NCI-H2227 (cell line): ENCODE results near the gene USP10.
A peak's percentile ranks its signal among the peaks of the same experiment; 100 is the strongest.

ENCODE experiments used
- DNase-seq: peaks from one replicate; lab custom pipeline; 2025; ENCODE audit not compliant: unreplicated experiment; lab: John Stamatoyannopoulos, UW

The USP10 gene

DNA sequence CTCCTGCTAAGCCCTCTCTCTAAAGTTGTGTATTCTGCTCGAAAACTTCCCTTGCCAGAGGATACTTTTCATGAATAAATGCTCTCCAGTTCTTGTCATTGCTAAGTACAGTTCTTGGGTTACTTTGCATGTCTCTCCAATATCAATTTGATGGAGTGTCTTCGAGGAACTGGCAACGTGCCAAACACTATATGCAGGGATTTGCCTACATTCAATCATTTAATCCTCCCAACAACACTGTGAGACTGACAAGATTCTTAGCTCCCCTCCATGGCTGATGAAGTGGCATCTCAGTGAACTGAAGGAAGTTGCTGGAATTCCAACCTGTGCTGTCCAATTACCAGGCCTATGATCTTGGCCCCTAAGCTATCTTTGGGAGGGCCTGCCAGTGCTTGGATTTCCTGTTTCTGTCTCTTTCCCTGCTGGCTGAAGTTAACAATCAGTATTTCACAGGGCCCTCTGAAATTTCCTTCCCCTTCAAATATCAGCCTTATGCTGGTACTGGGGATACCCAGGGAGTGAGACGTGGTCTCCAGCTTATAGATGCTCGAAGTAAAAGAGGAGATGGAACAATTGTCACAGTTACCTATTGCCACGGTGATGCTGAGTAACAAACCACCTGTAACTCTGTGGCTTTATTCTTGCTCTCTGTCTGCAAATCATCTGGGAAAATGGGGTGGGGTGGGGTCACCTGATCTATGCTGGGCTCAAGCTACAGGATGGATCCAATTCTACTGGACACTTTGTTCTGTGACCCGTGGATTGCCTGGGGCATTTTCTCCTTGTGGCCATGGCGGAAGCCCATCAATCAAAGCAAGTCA is 100.6 kb downstream of the USP10 start:
- DNase-seq: no peak

DNA sequence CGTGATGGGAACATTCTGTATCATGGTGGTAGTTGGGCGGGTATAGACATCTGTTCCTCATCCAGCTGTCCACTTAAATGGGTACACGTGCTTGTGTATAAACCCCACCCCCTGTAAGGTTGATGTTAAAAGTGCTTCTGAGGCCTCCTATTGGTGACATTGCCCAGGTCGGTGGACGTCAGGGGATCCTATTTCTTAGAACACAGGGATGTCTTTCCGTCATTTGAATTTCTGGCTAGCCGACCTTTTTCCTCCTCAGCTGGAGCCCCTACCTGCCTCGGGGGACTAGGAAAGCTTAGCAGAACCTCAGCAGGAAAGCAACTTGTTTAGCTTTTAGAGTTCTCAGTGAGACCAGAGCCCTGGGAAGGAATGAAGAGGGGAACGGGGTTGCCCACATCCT is 103.3 kb downstream of the USP10 start:
- DNase-seq: no peak

DNA sequence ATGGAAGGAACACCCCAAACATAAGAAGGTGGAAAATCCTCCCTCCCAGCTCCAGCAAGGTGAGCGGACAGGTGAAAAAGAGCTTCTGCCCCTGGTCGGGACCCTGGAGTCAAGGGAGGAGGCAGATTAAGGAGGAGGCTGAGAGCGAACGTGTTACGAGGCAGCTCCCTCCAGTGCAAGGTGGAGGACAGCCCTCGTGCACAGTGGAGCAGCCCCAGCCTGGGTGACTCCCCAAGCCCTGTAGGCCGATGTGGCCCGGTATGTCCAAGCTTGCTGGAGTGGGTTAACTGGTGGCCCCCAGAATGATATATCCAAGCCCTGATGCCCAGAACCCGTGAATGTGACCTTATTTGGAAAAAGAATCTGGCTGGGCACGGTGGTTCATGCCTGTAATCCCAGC is 104.5 kb downstream of the USP10 start:
- DNase-seq: no peak

DNA sequence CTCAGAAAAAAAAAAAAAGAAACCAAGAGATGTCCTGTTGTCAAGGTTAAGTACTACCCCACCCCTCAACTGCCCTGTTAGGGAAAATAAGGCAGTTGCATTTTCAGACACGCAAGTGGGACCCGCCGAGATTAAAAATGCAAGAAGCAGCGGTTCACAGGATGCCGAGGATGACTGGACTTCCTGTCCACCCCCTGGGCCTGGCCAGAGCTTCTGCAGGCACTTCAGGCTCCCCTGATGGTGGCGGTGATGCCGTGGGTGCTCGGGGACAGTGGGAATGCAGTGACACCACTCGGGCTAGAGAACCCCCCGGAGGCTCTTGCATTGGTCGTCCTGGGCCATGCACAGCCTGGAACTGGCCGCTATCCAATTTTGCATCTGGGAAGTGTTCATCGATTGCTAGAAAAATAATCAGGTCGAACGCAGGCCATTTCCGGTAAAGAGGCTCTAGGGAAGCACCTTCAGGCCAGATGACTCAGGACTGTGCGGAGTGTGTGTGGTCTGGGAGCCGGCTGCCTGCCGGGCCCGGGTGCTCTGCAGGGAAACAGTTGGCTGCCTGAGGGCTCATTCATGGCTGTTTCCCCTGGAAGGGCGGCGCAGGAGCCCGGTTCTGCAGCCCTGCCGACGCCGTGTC is 106.6 kb downstream of the USP10 start:
- no peak for DNase-seq

DNA sequence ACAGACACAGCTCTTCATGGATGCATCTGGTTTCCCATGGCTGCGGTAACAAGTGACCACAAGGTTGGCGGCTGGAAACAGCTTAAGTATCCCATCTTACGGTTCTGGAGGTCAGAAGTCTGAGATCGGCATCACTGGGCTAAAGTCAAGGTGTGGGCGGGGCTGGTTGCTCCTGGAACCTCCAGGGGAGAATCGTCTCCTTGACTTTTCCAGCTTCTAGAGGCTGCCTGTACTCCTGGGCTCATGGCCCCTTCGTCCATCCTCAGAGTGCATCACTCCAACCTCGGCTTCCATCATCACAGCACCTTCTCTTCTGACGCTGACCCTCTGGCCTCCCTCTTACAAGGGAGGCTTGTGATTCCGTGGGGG is 107.1 kb downstream of the USP10 start:
- DNase-seq: no peak

DNA sequence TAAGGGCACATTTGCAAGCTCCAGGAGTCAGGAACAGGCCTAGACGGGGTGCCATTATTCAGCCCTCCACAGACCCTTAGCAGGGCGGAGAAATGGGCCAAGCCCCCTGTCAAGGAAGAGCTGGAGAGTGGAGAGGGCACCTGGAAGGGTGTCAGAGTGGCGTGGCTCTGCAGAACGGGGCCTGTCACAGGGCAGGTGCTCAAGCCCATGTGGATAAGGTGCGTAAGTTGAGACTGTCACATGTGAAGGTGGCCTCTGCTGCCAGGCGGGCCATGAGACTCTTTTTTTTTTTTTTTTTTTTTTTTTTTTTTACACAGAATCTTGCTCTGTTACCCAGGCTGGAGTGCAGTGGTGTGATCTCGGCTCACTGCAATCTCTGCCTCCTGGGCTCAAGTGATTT is 108.0 kb downstream of the USP10 start:
- DNase-seq: no peak

DNA sequence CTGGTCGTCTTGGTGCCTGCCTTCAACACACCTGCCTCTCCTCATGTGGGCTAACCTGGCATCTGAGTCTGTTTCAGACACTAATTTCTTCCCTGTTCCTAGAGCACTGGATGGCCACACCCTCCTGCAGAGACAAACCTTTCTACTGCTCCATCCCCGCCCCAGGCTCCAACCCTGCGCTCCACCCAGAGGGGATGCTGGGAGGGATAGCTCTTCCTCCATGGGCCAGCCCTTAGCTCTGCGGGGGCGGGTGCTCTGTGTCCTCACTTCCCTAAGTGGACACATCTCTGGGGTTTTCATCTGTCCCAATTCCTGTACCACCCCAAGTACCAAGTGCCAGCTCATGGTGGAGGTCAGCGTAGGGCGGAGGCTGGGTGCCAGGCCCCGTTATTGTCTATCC is 109.0 kb downstream of the USP10 start:
- no peak for DNase-seq

DNA sequence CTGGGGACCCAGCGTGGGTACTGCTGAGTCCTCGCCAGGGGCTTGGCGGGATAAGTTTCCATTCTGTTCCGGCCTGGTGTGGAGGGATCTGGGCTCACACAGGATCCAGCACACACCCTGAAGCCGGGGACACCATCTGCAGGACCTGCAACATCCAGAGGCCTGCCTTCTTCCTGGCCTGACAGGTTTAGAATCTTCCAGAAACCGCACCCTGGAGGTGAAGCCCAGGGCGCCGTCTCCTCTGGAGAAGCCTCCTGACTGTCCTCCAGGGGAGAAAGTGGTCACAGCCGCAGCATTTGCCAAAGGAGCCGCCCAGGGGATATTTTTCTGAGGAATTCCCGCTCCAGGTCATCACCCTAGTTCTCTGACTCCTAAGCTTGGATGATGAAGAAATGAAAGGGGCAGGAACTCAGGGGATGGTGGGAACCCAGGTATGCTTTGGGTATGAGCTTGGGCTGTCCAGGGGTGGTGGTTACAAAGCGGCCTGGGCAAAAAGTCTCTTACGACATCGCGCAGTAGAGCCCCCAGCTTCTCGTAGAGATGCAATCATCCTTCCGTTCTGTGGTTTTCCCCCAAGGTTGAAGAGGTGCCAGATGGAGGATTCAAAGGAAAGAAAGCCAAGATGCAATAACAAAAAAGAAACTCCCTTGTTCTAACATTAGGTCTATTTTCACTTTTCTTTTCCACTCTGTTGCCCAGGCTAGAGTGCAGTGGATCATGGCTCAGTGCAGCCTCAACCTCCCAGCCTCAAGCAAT is 110.9 kb downstream of the USP10 start:
- no peak for DNase-seq

DNA sequence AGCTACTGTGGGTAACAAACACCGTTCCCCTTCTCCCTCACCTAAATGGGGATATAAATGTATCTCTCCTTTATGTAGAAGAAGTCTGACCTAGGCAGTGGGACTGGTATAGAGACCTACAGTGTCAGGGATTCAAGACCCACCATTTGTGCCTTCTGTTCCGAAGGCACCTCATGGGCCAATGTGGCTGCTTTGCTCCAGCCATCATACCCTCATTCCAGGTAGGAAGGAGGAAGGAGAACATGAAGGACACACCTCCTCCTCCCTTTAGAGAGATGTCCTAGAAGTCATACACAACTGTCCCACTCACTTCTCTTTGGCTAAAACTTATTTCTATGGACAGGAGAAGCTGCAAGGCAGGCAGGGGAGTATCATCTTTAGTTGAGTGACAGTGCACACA is 111.7 kb downstream of the USP10 start:
- no peak for DNase-seq

DNA sequence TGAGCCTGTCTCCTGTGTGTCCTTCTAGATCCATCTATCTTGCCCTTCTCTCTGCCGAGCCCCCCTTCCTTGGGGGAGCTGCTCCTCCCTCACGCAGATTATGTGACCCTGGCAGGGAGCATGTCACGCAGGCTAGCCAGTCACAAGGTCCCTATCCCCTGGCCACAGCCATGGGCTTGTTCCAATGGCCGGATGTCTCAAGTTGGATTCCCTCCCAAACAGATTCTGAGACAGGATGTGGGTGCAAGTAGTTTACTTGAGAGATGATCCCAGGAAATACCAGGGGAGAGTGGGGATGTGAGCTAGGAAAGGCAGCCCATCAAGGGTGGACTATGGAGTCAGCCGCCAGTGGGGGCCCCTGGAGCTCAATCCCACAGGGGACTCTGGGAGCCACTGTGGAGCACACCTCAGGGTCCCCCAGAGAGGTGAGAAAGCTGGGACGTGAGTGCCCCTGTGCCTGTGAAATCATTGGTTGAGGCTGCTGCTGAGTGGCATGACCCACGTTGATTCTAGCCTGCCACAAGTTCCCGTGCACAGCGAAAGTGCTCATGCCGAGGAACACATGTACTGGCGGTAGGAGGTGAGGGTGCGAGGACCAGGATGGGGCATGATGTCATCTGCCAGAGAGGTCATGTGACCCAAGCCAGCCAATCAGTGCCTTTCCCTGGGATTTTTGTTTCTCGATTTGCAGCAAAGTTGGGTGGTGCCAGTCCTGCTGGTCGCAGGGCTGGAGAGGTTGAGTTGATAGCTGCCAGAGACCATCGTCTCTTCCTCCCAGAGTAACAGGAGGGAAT is 113.5 kb downstream of the USP10 start:
- DNase-seq: no peak

DNA sequence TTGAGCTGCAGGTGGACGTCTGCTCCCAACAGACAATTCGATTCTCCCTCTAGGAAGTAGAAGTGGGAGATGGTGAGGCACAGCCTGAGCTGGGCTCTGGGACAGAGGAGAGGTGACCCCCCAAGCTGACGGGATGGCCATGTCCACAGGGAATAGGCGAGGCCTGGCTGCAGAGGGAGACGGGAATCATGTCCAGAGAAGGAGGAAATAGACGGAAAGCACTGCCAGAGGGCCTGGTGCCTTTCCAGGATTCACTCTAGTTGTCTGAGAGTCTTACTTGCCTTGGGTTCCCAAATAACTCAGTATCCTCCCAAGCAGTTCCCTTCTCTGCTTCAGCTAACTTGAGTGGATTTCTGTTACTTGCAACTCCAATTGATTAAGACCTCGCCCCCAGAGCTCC is 115.7 kb downstream of the USP10 start:
- DNase-seq: no peak

DNA sequence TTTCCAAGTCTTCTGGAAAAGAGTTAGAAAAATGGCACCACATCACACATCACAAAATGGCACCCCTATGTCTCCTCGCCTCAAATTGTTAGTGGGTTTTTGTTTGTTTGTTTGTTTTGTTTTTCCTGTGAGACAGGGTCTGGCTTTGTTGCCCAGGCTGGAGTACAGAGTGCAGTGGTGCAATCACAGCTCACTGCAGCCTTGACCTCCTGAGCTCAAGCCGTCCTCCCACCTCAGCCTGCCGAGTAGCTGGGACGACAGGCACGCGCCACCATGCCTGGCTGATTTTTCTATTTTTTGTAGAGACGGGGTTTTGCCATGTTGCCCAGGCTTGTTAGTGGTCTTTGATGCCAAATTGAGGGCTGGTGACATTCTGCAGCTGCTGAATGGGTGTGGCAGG is 116.2 kb downstream of the USP10 start:
- no peak for DNase-seq

DNA sequence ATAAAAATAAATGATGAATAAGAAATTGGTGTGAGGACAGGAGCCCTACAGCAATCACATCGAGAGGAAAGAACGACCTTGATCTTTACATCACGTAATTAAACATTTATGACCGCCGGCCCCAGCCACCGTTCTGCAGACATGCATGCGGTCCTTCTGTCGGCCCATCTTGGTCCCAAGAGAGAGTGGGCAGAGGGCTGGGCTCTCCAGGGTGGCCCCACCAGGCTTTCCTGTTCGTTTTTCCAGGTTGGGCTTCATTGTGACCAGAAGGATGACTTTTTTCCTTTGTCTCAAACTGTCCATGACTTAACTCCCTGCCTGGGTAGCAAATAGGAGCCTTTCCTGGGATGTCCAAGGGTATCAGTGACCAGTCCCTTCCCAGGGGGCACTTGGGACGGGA is 116.7 kb downstream of the USP10 start:
- DNase-seq: no peak

DNA sequence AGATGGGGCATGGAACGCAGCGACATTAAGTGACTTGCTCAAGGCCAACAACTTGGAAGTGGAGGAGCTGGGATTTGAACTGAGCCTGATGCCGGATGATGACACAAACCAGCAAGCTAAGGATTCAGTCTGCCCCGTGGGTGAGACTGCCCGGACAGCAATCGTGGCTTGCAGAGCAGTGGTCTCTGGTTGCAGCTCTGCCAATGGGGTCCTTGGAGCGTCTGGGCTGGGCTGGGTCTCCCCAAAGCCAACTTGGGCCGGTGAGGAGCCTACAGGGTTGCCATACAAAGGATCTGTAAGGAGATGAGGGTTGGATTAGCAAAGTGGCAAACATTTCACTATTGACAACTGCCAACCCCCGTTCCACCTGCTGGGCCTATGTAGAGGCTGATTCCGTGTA is 117.4 kb downstream of the USP10 start:
- DNase-seq: no peak

DNA sequence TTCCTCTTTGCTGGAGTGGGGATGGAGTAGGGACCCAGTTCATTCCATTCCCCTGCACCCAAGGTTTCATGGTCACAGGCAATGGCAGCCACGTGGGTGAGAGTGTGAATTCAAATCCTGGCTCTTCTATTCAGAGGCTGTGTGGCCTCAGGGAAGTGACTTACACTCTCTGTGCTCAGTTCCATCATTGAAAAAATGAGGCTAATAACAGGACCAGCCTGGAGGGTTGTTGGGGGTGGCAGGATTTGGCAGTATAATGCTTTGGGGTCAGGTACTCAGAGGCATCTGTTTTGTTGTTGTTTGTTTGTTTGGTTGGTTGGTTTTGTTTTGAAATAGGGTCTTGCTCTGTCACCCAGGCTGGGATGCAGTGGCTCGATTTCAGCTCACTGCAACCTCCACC is 117.8 kb downstream of the USP10 start:
- no peak for DNase-seq

DNA sequence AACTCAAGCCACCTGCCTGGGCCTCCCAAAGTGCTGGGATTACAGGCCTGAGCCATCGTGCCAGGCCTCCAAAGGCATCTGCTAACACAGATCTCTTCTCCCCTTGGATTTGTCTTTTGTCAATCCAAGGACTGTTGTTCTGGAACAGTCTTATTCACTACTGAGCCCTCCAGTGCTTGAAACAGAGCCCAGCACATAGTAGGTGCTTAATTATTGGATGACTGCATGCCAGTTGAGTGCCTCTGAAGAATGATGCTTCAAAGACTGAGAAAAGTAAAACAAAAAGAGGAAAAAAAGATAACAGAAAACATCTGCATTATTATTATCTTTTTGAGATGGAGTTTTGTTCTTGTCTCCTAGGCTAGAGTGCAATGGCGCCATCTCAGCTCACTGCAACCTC is 118.3 kb downstream of the USP10 start:
- no peak for DNase-seq

DNA sequence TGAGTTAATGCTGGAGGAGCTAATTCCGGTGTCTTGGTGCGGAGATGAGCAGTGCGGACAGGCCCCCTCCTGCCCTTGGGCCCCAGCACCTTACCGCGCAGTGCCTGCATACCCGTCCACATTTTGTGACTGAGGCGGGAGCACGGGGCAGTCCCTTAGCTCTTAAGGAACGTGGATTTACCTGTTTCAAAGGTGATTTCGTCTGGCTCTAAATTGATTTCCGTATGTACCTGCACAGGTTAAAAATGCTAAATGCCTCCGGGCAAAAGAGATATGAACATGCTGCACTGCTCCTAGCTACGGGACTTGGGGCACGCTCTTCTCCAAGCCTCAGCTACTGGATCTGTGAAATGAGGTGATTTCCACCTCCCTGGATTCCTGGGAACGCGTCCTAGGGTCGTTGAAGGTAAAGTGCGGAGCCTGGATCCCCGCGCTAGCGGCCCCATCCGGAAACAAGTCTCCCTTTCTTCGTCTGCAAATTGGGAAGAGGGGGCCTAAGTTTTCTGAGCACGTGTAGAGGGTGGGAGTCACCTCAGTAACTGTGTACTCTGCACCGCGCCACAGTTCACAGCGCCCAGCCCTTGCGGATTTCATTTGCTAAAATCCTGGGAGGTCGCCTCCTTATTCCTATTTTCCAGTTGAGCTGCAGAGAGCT is 119.3 kb downstream of the USP10 start:
- no peak for DNase-seq

DNA sequence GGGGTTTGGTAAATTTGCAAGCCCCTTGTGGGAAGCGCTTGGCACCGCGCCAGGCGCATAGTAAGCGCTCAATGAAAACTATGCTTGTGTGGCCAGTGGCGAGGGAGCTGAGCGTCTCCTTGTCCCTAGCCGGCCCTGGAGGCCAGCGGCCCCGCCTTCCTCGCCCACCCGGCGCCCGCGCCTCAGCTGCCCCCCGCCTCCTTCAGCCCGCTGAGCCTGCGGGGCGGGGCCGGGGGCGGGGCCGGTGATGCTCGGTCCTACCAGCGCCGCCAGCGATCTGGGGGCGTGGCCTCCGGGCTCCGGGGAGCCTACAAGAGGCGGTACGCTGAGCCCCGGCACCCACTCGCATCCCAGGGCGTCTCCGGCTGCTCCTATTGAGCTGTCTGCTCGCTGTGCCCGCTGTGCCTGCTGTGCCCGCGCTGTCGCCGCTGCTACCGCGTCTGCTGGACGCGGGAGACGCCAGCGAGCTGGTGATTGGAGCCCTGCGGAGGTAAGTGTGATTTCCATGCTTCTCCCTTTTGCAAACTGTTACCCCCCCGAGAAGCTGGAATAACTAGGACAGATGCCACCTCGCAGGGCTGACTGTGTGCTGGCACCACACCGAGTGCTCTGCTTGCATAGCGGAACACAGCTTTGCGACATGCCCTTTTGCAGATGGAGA is 120.0 kb downstream of the USP10 start, which contains the start of gene CRISPLD2:
CRISPLD2 (plus strand) TSS at position 342 of the 661 bp plus-strand sequence. CDS start 18,511 bp downstream, outside the sequence.
- peak; percentile 89 for DNase-seq

DNA sequence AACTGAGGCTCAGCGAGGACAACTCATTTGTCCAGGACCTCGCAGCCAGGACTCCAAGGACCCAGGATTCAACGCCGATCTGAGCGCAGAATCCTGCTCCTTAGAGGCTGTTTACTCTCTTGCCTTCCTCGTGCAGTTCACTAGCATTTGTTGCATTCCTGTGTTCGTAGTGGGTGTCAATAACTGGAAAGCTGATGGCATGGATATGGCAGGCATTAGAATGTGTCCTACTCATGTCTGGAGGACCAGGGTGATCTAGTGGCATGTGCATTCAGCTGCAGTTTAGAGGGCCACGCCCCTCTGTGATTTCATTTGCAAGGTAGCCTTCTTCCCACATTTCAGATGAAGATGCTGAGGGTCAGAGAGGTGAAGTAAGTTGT is 120.5 kb downstream of the USP10 start:
- peak; percentile 11 for DNase-seq

DNA sequence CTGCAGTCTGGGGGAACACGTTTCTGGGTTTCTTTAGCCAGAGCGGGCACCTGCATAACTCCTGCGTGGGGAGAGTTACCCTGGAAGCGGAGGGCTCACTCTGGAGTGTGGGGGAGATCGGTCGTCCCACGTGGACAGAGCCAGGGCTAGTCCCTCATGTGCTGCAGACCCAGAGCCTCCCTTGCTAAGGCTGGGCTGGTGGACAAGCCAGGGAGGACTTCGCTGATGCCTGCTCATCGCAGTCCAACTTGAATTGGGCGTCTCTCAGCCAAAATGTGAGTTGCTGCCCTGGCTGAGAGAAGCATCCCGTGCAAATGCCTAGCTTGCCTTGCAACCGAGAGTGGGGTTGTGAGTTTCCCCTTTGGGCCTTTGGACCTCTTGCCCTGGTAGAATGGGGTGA is 121.0 kb downstream of the USP10 start:
- DNase-seq: no peak
